ENCODE measurements around the gene FAXDC2.

GRCh38 chr5:154776167-154776566 is 74.2 kb downstream of the FAXDC2 start:
- TF ChIP-seq, protein P1, sequence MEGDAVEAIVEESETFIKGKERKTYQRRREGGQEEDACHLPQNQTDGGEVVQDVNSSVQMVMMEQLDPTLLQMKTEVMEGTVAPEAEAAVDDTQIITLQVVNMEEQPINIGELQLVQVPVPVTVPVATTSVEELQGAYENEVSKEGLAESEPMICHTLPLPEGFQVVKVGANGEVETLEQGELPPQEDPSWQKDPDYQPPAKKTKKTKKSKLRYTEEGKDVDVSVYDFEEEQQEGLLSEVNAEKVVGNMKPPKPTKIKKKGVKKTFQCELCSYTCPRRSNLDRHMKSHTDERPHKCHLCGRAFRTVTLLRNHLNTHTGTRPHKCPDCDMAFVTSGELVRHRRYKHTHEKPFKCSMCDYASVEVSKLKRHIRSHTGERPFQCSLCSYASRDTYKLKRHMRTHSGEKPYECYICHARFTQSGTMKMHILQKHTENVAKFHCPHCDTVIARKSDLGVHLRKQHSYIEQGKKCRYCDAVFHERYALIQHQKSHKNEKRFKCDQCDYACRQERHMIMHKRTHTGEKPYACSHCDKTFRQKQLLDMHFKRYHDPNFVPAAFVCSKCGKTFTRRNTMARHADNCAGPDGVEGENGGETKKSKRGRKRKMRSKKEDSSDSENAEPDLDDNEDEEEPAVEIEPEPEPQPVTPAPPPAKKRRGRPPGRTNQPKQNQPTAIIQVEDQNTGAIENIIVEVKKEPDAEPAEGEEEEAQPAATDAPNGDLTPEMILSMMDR (conservative IDR thresholded peaks at IDR 0.05 in 1 of 2, IDR thresholded peaks at IDR 0.05 in 1 of 2; ENCODE audit: low read depth in 1 of 2, low read length in 2 of 2): no peak
- no peak for TF ChIP-seq EZH2 (IDR thresholded peaks at IDR 0.05; ENCODE audit: low read length, missing control alignments)

Measured in fibroblast of lung (primary cell).